ENCODE data around the gene CTNNA2. TPM values are rescaled to one million over a fixed set of nuclear protein-coding genes. Genes with fewer than 3 reads are reported as not detected.

Gene CTNNA2
- total and polyA plus RNA-seq, 8 donors = 0.28 to 5.7 (median 0.44) TPM; not detected in 4

DNA sequence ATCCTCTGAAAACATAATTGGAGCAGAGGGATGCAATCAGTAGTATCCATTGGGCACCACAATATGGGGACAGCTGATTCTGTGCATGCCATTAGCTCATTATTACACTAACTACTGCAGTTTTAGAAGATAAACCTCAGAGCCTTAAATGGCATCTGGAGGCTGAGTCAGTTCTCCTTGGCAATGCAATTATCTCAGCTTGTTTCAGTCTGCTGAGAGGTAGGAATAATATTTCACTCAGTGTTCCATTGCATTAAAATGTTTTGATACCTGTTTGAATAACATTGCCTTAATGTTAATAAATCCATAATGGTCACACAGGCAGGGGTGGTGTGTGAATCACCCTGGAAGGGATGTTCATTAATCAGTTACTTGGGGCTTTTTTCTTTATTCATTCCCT is 482.1 kb downstream of the CTNNA2 start:
- TF ChIP-seq POLR2A (IDR thresholded peaks at IDR 0.05) (no peak), EP300 (IDR thresholded peaks at IDR 0.05) (no peak), POLR2AphosphoS5 (IDR thresholded peaks at IDR 0.05) (no peak)
- TF ChIP-seq, protein P1, sequence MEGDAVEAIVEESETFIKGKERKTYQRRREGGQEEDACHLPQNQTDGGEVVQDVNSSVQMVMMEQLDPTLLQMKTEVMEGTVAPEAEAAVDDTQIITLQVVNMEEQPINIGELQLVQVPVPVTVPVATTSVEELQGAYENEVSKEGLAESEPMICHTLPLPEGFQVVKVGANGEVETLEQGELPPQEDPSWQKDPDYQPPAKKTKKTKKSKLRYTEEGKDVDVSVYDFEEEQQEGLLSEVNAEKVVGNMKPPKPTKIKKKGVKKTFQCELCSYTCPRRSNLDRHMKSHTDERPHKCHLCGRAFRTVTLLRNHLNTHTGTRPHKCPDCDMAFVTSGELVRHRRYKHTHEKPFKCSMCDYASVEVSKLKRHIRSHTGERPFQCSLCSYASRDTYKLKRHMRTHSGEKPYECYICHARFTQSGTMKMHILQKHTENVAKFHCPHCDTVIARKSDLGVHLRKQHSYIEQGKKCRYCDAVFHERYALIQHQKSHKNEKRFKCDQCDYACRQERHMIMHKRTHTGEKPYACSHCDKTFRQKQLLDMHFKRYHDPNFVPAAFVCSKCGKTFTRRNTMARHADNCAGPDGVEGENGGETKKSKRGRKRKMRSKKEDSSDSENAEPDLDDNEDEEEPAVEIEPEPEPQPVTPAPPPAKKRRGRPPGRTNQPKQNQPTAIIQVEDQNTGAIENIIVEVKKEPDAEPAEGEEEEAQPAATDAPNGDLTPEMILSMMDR (IDR thresholded peaks at IDR 0.05) = no peak
- no peak overlapping the region for H3K27ac ChIP-seq
- H3K36me3 ChIP-seq = no peaks in the 10 kb centered on the region
- H3K9me3 ChIP-seq = no peaks in the 10 kb centered on the region
- no peaks in the 10 kb centered on the region for H3K4me1 ChIP-seq
- H3K27me3 ChIP-seq = no peaks in the 10 kb centered on the region
- no peak for DNase-seq
- intact Hi-C loops (cut with DNase I; ENCODE audit: low total_unique reads) = no loop called here
- no peak overlapping the region for H3K4me3 ChIP-seq

DNA sequence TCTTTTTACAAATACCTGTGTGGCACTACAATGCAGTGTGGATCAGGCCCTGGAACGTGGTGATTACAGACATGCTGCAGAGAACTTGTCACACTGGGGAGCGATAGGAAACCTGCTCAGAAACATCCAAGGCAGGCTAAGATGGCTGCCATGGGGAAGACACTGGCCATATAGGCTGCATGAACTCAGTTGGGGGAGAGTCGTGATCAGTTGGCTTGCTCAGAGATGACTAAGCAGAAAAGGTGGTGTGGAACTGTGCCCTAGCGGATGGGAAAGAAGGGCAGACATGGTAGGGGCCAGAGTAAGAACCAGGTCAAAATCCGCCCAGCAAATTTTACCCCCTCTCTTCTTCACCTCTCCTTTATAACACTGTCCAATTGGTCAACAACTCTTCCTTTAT is 483.9 kb downstream of the CTNNA2 start:
- WGBS, 5 donors = 73 to 82% (median 80%) methylated on average over 5 of the region's 5 CpGs
- Histone ChIP-seq H3K36me3 (no peaks in the 10 kb centered on the region), H3K4me1 (no peaks in the 10 kb centered on the region), H3K9me3 (no peaks in the 10 kb centered on the region), H3K27me3 (no peaks in the 10 kb centered on the region), H3K27ac (no peak overlapping the region), H3K4me3 (no peak overlapping the region)
- no peak for DNase-seq
- TF ChIP-seq POLR2AphosphoS5 (IDR thresholded peaks at IDR 0.05) = no peak
- TF ChIP-seq EP300 (IDR thresholded peaks at IDR 0.05) = no peak
- TF ChIP-seq POLR2A (IDR thresholded peaks at IDR 0.05) = no peak
- TF ChIP-seq, protein P1 (IDR thresholded peaks at IDR 0.05) = no peak
- intact Hi-C loops (cut with DNase I; ENCODE audit: low total_unique reads) = no loop called here

- Histone ChIP-seq H3K4me3 (no peak overlapping the region), H3K27ac (no peak overlapping the region), H3K9me3 (no peaks in the 10 kb centered on the region), H3K4me1 (no peaks in the 10 kb centered on the region), H3K36me3 (no peaks in the 10 kb centered on the region), H3K27me3 (no peaks in the 10 kb centered on the region)
- no peak for DNase-seq
- intact Hi-C loops (cut with DNase I; ENCODE audit: low total_unique reads) = no loop called here
- WGBS, 5 donors = 40 to 62% (median 50%) methylated on average over 5 of the region's 5 CpGs
- no peak for TF ChIP-seq POLR2AphosphoS5 (IDR thresholded peaks at IDR 0.05)
- TF ChIP-seq, protein P1 (IDR thresholded peaks at IDR 0.05) = no peak
Measured at GRCh38 chr2:80001701-80002101, 488.9 kb downstream of the CTNNA2 start.

DNA sequence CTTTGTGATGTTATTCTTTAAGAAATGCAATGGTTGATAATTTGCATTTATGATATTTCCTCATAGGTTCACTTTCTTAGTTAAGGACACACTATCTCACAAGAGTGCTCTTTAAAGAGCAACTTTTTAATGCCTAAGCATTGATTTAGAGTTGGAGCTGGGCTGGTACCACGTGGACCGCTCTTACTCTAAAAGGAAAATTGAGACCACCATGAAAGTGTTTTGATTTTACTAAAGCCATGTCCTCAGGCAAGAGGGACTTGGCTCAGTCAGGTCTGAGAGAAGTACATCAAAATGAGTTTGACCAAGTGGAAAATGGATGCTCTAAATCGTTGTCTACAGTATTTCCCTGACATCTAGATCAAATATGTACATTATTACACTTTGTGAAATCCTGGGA is 489.3 kb downstream of the CTNNA2 start:
- H3K9me3 ChIP-seq = no peaks in the 10 kb centered on the region
- 59 to 63% (median 59%) methylated on average over 3 of the region's 3 CpGs for WGBS, 5 donors
- intact Hi-C loops (cut with DNase I; ENCODE audit: low total_unique reads) = no loop called here

More for the DNA sequence above, 489.3 kb downstream of the CTNNA2 start:
- DNase-seq = no peak
- H3K4me3 ChIP-seq = no peak overlapping the region
- H3K27me3 ChIP-seq = no peaks in the 10 kb centered on the region
- H3K4me1 ChIP-seq = no peaks in the 10 kb centered on the region
- TF ChIP-seq, protein P1 (IDR thresholded peaks at IDR 0.05) = no peak
- H3K27ac ChIP-seq = no peak overlapping the region
- H3K36me3 ChIP-seq = no peaks in the 10 kb centered on the region
